Measurements from ENCODE around the gene IFI27.

GRCh38 chr14:94077111-94077821 is 33.3 kb upstream of the IFI27 start:
- no peak for TF ChIP-seq POLR2A (IDR thresholded peaks at IDR 0.05; ENCODE audit: low read length)
- TF ChIP-seq GATA1 (IDR thresholded peaks at IDR 0.05; ENCODE audit: low read depth, low read length) = no peak

Data from erythroblast (primary cell).